ENCODE results near the gene ZNF780A.

DNA sequence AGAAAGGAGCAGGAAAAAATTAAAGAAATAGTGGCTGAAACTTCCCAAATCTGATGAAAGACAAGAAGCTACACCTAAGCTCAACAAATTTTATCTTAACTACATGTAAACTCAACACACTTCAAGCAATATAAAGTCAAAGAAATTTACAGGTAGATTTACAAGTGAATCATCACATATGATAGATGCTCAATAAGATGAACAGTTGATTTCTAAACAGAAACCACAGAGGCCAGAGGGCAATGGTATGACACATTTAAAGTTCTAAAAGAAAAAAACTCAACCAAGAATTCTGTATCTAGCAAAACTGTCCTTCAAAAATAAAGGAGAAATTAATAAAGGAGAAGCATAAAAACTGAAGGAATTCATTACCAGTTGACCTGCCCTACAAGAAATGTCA lies 39.3 kb upstream of the ZNF780A start:
- TF ChIP-seq, protein P1, sequence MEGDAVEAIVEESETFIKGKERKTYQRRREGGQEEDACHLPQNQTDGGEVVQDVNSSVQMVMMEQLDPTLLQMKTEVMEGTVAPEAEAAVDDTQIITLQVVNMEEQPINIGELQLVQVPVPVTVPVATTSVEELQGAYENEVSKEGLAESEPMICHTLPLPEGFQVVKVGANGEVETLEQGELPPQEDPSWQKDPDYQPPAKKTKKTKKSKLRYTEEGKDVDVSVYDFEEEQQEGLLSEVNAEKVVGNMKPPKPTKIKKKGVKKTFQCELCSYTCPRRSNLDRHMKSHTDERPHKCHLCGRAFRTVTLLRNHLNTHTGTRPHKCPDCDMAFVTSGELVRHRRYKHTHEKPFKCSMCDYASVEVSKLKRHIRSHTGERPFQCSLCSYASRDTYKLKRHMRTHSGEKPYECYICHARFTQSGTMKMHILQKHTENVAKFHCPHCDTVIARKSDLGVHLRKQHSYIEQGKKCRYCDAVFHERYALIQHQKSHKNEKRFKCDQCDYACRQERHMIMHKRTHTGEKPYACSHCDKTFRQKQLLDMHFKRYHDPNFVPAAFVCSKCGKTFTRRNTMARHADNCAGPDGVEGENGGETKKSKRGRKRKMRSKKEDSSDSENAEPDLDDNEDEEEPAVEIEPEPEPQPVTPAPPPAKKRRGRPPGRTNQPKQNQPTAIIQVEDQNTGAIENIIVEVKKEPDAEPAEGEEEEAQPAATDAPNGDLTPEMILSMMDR (IDR thresholded peaks at IDR 0.05; ENCODE audit: low read depth, low read length) = no peak
- no peak for TF ChIP-seq EZH2phosphoT487 (IDR thresholded peaks at IDR 0.05; ENCODE audit: low read depth)

All from OCI-LY3 (cell line).